Measurements from ENCODE around the gene BEND6. TPM values are rescaled to one million over a fixed set of nuclear protein-coding genes. Genes with fewer than 3 reads are reported as not detected.
"Not testable (repeated sequence)": the region's sequence is repeated elsewhere in the genome, so short reads cannot be mapped to it uniquely, and the experiment has no call there.

BEND6 gene
- total and polyA plus RNA-seq, 2 of the 13 experiments (the other 11 are each of a cell fraction or from before 2014, with no cell fraction given), result 0.20 to 0.21 TPM

- H3K27me3 ChIP-seq (ENCODE audit: control insufficient read depth in 1 of 2, insufficient read depth in 2 of 2, low read length in 2 of 2); DNase-seq (ENCODE audit: low spot score); H2AFZ ChIP-seq (ENCODE audit: low read length); CTCF ChIA-PET (ENCODE audit: low intra/inter-chr PET ratio, low total read pairs); POLR2A ChIA-PET; H4K20me1 ChIP-seq (ENCODE audit: insufficient read depth, low read length); FAIRE-seq; H3K9me3 ChIP-seq (ENCODE audit: low read length); ATAC-seq; H3K27ac ChIP-seq (ENCODE audit: extremely low read length, insufficient read depth, low read length): not testable (repeated sequence)
- 75% methylated on average over 6 of the region's 6 CpGs for WGBS (ENCODE audit: low lambda C conversion rate)
- in situ Hi-C loops (cut with HindIII; ENCODE audit: extremely low pct_ligation_motif_present, low pct_unique_long_range_greater_than_20kb) (loop anchor here (25.0 kb wide), 1 partner anchor 264 kb away; the partner anchor contains the start of gene PRIM2), intact Hi-C loops (cut with micrococcal nuclease; ENCODE audit: unreplicated experiment) (loop anchor here (2.0 to 5.0 kb wide), 3 partner anchors 41 to 169 kb away; partner anchors contain the start of gene BEND6)
- Histone ChIP-seq H3K4me1 (ENCODE audit: insufficient read depth, low read length) (peaks cover 29% of the 10 kb centered on the region), H3K4me3 (replicated peaks in 1 of 3; ENCODE audit: insufficient read depth in 1 of 3, low read depth in 2 of 3, low read length in 3 of 3) (peak overlapping the region; percentile 6 to 38 (median 19); a peak in 4 of 6 replicates), H3K9ac (ENCODE audit: insufficient read depth, low read depth, low read length) (peak overlapping the region; percentile 35; the same call in 1 of the 2 replicates), H3K4me2 (ENCODE audit: low read depth, low read length) (peak overlapping the region; percentile 64), H3K36me3 (replicated peaks in 1 of 2; ENCODE audit: control insufficient read depth in 1 of 2, insufficient read depth in 2 of 2, low read length in 2 of 2) (peaks cover 5 to 20% of the 10 kb centered on the region in 2 experiments; a peak in 4 of 5 replicates), H3K79me2 (ENCODE audit: insufficient read depth, low read length) (peaks cover 35% of the 10 kb centered on the region)
- BruUV-seq (replicated peaks), result TSS peak; percentile 53
These were observed 93.0 kb downstream of the BEND6 start for GRCh38 chr6:57047859-57048258.

DNA sequence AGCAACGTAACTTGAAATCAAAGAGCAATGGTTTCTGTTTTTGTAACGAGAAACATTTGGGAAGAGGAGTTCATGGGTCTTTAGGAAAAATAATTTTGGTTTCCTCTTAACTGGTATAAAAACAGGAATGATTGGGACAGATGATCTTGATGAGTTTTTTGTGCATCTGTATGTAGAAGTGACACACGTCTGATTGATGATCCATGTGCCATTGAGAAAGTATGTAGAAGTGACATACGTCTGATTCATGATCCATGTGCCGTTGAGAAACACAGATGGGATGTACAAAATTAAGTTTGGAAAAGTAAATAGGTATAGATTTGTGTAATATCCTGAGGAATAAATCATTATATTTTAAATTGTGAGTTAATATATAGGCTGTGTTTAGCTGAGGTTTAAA lies 93.7 kb downstream of the BEND6 start:
- CTCF ChIA-PET (ENCODE audit: low intra/inter-chr PET ratio, low total read pairs), result no interaction called here
- POLR2A ChIA-PET, result no interaction called here
- H3K4me3 ChIP-seq (replicated peaks in 1 of 3; ENCODE audit: insufficient read depth in 1 of 3, low read depth in 2 of 3, low read length in 3 of 3), result peak overlapping the region in 2 of 3 experiments; percentile 19 to 38; a peak in 3 of 6 replicates
- no TSS peak for BruUV-seq (replicated peaks)
- TF ChIP-seq ZNF354B (CRISPR knock-in tag; IDR thresholded peaks at IDR 0.05) (no peak), ZNF383 (CRISPR knock-in tag; IDR thresholded peaks at IDR 0.05; ENCODE audit: borderline replicate concordance) (no peak), ZNF770 (CRISPR knock-in tag; IDR thresholded peaks at IDR 0.05) (no peak), NR2F2 (IDR thresholded peaks at IDR 0.05; ENCODE audit: borderline replicate concordance, low read depth) (no peak), ZBTB1 (CRISPR knock-in tag; IDR thresholded peaks at IDR 0.05; ENCODE audit: borderline replicate concordance) (no peak), ZBTB20 (CRISPR knock-in tag; IDR thresholded peaks at IDR 0.05; ENCODE audit: borderline replicate concordance, low read depth) (no peak), ZNF17 (CRISPR knock-in tag; IDR thresholded peaks at IDR 0.05) (no peak)
- ATAC-seq (no peak), DNase-seq (ENCODE audit: low spot score) (no peak), FAIRE-seq (no peak)
- no peaks in the 10 kb centered on the region for H4K20me1 ChIP-seq (ENCODE audit: insufficient read depth, low read length)
- peaks cover 35% of the 10 kb centered on the region for H3K79me2 ChIP-seq (ENCODE audit: insufficient read depth, low read length)
- H3K4me2 ChIP-seq (ENCODE audit: low read depth, low read length), result peak overlapping the region; percentile 64
- H3K4me1 ChIP-seq (ENCODE audit: insufficient read depth, low read length), result peaks cover 29% of the 10 kb centered on the region
- H3K27me3 ChIP-seq (ENCODE audit: control insufficient read depth in 1 of 2, insufficient read depth in 2 of 2, low read length in 2 of 2), result no peaks in the 10 kb centered on the region
- H2AFZ ChIP-seq (ENCODE audit: low read length), result no peak overlapping the region
- intact Hi-C loops (cut with micrococcal nuclease; ENCODE audit: unreplicated experiment) (loop anchor here (5.0 kb wide), 2 partner anchors 91 to 169 kb away; partner anchors contain the start of gene BEND6), in situ Hi-C loops (cut with HindIII; ENCODE audit: extremely low pct_ligation_motif_present, low pct_unique_long_range_greater_than_20kb) (loop anchor here (25.0 kb wide), 1 partner anchor 264 kb away; the partner anchor contains the start of gene PRIM2)
- H3K9ac ChIP-seq (ENCODE audit: insufficient read depth, low read depth, low read length), result no peak overlapping the region; the same call in 1 of the 2 replicates
- peaks cover 8 to 26% of the 10 kb centered on the region in 2 experiments; a peak in 4 of 5 replicates for H3K36me3 ChIP-seq (replicated peaks in 1 of 2; ENCODE audit: control insufficient read depth in 1 of 2, insufficient read depth in 2 of 2, low read length in 2 of 2)
- H3K27ac ChIP-seq (ENCODE audit: extremely low read length, insufficient read depth, low read length), result no peak overlapping the region
- WGBS (ENCODE audit: low lambda C conversion rate), result 89% methylated on average over 5 of the region's 5 CpGs
- H3K9me3 ChIP-seq (ENCODE audit: low read length), result no peaks in the 10 kb centered on the region
